ENCODE measurements around the gene ULBP2.
"Not testable (repeated sequence)": the region's sequence is repeated elsewhere in the genome, so short reads cannot be mapped to it uniquely, and the experiment has no call there.

ULBP2 gene

DNA sequence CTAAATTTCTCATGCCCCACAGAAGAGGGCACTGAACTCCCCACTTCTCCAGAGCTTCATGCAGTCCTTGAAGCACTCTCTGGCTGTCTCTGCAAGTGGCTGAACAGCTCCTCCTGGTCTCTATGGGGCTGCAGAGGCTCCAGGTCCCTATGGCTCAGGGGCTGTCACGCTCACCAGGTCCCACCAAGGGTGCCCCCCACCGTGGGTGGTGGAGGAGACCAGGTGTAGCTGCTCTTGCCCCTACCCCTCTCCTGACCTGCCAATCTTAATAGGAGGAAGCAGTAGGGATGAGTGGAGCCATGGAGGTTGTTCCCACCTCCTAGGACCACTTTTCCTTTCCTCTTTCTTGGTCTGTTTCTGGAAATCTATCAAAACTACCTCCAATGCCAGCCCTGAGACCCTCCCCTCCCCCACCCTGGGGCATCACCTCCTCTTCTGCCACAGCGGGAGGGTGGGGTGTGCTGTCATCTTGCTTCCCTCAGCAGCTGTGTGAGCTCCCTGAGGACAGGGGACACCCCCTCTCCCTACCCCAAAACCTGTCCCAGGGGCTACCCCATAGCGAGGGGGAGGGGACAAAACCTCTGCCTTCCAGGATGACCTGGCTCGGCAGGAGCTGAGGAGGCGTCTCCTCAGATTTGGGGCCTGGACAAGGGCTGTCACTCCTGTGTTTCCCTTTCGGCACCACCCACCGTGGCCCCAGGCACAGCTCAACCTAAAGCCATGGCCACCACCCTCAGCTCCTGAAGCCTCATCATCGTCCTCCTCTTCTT is 31.9 kb upstream of the ULBP2 start:
- DNase-seq: no peak

DNA sequence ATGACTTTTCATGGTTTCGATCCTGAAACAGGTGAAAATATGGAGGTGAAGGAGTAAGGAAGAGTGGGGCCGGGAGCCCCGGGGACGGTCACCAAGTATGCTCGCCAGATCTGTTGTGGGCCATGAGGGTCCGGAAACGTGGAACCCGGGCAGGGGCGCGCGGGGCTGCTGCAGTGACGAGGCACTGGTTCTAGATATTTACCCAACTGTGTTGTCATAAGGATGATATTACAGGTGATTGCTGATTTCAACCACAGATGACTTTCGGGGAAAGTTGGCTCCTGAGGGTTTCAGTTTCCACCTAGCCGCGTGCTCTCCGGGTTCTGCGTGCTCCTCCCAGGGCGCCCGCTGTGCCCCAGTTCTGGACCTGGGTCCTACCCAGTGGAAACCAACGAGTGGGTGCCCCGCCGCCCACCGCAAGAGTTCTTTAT is 31.1 kb upstream of the ULBP2 start:
- no peak for DNase-seq

DNA sequence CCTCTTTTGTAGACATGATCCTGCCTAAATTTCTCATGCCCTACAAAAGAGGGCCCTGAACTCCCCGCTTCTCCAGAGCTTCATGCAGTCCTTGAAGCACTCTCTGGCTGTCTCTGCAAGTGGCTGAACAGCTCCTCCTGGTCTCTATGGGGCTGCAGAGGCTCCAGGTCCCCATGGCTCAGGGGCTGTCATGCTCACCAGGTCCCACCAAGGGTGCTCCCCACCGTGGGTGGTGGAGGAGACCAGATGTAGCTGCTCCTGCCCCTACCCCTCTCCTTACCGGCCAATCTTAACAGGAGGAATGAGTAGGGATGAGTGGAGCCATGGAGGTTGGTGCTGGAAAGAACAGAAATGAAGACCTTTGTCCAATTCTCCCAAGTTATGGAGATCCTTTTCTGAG is 29.1 kb upstream of the ULBP2 start:
- not testable (repeated sequence) for DNase-seq

DNA sequence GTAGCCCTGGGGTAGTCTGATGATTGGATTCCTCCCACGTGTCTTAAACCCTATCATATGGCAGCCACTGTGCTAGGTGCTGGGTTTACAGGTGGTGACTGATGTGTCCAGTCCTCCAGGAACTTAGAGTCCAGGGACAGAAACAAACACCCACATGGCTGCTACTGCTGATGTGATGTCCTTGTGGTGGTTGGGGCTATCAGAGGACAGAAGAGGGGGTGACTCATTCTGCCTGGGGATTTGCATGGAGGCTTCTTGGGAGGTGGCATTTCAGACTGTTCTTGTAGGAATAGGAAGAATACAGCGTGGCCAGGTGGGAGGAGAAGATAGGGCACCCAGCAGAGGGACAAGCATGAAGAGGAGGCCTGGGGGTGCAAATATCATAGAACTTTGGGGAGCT is 28.7 kb upstream of the ULBP2 start:
- no peak for DNase-seq

DNA sequence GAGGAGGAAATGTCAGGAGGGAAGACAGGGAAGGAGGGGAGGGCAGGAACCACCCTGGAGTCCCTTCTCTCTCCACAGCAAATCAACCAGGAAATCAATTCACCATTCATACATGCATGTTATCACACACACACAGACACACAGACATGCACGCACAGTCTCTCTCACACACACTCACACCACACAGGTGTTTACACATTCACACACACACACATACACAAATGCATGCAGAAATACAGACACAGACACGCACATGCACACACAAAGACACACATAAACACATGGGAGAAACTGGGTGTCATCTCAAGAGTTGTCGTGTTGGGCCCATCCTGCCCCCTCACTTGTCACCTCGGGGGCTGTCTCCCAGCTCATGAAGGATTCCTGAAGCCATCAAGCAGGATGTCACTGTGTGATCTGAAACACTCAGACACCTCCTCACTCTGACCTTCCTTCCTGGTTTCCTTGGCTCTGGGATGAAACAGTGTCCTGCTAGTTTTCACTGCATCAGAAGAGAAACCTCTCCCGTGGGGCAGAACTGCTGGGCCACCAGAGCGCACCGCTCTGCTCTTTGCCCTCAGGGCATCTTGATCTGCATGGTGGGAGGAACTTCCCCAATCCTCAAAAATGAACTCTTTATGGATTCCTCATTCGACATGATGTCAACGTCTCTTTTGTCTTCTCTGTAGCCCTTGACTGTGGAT is 28.1 kb upstream of the ULBP2 start:
- DNase-seq: no peak

DNA sequence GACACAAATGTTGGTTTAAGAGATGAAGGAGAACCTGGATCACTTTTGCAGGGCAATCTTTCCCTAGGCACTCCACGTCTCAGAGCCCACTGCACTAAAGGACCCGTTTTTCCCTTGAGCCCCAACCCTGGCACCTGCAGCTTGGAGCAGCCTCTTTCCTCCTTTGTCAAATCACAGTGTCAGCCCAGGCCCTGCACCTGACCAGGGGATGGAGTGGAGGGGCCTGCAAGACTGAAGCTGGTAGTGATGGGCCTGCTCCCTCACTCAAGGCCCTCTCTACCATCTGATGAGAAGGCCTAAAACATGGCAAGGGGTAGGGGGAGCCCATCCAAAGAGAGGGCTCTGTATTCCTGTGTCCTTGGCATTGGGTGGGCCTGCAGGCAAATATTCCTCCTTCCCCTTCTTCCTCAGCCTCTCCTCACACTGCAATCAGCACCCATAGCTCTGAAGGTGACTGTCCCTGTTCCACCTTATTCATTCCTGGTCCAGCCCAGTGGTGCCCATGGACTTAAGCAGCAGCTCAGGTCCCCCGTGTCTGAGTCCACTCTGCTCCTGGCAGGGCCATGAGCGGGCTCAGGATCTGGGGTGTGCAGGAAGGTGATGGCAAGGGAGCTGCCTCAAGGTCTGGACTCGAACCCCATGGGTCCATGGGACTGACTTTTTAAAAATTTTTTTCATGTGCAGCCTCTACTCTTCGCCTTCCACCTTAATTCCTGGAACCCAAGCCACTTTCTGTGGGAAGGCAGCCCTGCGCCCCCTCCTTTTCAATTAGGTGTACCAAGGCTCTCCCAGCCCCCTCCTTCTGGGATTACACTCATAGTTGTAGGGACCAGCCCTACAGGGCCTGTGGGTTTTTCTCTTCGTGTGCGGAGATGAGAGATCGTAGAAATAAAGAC is 25.6 kb upstream of the ULBP2 start:
- DNase-seq: no peak

DNA sequence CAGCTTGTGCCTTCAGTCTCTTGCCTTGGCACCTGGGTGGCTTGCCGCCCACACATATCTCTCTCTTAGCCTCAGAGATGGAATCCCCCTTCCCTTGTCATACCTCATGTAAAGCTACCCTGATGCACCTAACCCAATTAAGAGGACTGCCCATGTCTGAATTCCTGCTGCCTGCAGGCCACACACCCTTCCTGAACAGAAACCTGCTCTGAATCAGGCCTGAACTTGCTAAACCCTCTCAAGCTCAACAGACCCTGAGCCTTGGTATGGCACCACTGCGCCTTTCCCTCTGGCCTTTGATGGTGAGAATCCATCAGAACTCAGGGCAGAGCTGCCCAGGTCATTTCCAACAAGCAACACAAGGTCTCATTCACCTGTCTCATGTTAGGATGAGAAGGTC is 24.1 kb upstream of the ULBP2 start:
- no peak for DNase-seq

DNA sequence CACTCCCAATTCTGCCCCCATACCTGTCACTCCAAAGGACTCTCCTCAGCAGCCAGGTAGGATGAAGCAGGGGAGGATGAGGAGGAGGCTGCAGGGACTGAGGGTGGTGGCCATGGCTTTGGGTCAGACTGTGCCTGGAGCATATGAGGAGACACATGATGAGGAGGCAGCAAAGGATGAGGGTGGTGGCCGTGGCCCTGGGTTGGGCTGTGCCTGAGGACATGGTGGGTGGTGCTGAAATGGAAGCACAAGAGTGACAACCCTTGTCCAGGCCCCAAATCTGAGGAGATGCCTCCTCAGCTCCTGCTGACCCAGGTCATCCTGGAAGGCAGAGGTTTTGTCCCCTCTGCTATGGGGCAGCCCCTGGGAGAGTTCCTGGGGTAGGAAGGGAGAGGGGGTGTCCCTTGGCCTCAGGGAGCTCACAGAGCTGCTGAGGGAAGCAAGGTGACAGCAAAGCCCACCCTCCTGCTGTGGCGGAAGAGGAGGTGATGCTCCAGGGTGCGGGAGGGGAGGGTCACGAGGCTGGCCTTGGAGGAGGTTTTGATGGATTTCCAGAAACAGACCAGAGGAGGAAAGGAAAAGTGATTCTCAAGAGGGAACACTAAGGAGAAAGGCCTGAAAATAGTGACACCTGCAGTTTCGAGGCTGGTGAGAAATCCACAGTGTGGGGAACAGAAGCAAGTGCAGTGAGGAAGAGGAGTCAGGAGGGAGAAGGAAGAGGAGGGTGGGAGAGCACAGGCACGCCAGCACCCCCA is 23.5 kb upstream of the ULBP2 start:
- no peak for DNase-seq

DNA sequence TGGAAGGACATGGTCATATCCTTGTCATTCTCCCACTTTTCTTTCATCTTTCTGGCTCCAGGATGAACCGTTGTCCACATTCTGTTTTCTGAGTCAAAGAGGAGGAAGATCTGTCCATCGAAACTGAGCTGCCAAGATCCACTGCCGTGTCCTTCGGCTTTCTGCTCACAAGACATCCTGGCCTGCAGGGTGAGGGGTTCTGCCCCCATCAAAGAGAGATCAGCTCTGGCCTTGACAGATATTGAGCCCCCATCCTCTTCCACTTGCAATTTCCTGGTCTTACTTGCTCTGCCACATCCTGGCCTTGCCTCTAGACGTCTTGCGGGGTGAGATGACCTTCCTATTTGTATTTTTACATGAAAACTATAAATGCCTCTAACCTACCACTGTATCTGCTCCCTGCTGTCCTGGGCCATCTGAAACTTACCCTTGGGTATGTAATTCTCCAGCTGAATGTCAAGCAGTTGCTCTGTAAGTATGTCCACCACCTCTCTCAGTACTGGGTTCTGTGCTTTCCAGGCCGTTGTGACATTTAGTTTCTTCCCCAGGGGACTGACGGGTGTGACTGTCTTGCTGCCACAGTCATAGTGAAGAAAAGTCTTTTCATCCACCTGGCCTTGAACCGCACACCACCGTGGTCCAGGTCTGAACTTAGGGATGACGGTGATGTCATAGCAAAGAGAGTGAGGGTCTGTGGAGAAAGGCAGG is 22.5 kb upstream of the ULBP2 start:
- not testable (repeated sequence) for DNase-seq

DNA sequence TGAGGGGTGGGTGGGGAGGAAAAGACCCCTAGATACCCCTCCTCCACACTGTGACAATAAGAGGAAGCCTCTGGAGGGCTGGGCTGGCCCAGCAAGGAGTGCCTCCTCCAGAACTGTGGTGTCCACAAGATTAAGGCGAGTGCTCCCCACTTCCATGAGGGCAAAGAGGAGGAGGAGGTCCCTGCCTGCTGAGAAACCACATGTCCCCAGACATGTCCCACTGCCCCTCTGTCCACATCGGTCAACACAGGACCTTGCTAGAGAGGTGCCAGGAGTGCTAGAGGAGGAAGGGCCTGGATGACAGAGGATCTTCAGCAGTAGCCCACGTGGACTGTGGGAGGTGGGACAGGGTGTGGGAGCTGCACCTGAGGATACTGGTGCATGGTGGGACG is 22.0 kb upstream of the ULBP2 start:
- no peak for DNase-seq

DNA sequence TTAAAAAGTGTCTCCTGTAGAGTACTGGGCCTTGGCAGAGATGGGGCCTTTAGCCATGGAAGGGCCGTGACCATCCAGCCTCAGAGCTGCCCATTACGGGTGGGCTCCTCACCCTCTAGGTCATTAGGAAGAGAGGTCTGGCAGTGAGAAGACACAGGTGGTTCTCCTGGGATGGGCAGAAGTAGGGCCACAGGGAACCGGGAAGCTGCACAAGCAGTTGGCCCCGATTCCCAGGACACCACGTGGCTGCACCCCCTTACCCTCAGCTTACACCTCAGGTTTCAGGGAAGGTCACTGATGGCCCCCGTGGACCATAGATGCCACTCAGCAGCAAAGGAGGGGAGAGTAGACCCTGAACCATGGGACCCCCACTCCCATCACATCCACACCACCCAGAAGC is 20.5 kb upstream of the ULBP2 start:
- DNase-seq: no peak

DNA sequence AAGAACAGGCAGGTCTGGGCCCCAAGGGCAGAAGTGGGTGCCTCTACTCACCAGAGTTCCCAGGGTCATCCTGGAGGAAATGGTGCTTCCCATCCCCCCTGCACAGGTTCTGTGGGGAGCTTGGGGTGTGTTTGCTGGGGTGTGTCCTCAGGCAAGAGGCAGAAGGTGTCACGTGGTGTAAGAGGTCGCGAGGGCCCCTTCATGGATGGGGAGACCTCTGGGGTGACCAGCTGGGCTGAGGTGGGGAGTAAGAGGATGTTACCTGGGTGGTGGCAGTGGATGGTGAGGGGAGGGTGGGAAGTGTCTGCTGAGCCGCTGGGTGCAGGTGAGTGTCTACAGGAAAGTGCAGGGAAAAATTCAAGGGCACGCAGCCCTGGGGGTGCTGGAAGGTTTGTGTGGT is 19.7 kb upstream of the ULBP2 start:
- DNase-seq: not testable (repeated sequence)

DNA sequence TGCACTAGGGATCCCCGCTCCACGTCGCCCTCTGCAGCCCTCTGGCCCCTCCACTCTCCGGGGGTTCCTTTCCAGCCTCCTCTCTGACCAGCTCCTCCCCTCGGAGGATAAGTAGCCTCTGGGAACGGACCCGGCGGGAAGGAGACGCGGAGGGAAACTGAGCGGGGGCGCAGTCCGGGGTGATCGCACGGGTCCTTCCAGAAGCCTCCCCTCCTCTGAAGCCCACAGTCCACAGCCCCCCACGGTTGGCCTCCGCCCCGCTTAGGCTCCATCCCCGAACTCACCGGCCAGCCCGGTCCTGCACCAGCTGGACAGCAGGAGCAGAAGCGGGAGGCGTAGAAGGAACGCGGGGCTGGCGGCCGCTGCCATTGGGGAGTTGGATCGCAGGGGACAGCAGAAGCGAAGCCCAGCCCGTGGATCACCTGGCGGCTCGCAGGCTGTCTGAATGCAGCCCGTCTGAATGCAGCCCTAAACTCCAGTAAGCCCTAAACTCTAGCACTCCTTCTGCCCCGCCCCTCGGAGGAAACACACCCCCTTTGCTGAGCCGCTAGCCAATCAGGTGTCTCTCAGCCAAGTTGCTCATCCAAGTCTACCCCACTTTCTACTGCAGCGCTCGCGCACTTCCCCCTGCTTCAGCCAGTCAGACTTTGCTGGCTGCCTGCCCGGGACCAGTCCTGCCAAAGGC is 19.0 kb upstream of the ULBP2 start, which contains the start of gene RAET1G:
Gene RAET1G (minus strand): TSS at position 480 of the 685 bp plus-strand sequence. CDS start 111 bp downstream, at position 369.
- DNase-seq: peak; percentile 73

DNA sequence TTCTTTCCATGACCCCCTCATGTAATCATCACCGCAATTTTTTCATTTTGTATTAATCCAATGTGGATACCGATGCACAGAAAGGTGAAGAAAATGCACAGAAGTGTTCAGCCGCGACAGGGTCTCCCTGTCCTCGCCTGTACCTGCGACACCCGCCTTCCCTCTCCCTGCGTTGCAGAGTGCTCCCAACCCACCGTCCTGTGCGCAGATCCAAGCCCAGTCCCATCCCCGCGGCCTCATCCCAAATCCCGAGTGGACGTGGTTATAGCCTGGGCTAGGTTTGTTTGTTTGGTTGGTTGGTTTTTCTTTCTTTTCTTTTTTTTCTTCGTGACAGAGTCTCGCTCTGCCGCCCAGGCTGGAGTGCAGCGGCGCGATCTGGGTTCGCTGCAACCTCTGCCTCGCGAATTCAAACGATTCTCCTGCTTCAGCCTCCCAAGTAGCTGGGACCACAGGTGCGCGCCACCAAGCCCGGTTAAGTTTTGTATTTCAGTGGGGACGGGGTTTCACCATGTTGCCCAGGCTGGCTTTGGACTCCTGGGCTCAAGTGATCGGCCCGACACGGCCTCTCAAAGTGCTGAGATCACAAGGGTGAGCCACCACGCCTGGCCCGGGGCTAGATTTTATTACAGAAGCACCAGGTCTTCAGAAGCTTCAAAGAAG is 18.4 kb upstream of the ULBP2 start:
- no peak for DNase-seq

DNA sequence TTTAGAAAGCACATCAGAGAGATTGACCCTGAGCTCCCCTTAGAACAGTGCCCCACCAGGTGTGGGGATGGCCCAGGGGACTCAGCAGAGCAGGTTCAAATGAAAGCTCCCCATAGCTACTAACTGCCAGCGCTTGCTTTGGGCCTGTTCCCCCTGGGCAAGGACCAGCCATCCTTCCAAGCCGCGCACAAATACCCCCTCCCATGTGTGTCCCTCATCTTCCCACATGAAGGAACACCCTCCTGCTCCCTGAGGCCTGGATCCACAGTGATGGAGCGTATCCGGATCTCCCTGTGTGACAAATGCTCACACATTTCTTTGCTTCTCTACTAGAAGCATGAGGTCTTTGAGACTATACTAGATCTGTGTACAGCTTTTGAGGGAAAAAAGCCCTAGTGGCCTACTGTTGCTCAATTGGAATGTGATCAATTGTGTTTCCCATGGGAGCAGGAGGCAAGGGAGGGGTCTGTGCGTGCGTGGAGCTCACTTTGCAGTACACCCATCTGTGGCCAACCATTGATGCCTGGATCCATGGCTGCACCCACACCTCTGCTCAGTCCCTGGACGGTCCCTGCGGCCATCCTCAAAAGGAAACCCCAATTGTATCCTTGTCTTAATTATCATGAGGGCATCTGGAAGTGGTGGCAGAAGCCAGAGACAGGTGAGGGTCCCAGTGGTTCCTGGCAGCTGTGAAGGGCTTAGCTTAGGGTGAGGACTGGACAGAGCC is 17.4 kb upstream of the ULBP2 start:
- DNase-seq: no peak

DNA sequence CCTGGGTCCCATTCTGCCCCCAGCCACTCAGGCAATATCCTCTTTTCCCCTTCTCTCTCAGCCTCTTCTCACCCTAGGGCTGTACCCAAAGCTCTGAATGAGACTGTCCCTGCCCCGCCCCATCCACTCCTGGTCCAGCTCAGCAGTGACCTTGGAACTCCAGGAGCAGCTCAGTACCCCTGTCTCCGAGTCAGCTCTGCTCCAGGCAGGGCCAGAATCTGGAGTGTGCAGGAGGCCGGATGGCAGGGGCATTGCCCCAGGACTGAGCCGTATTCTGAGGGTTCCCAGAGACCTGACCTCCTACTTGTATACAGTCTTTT is 16.9 kb upstream of the ULBP2 start:
- DNase-seq: no peak

DNA sequence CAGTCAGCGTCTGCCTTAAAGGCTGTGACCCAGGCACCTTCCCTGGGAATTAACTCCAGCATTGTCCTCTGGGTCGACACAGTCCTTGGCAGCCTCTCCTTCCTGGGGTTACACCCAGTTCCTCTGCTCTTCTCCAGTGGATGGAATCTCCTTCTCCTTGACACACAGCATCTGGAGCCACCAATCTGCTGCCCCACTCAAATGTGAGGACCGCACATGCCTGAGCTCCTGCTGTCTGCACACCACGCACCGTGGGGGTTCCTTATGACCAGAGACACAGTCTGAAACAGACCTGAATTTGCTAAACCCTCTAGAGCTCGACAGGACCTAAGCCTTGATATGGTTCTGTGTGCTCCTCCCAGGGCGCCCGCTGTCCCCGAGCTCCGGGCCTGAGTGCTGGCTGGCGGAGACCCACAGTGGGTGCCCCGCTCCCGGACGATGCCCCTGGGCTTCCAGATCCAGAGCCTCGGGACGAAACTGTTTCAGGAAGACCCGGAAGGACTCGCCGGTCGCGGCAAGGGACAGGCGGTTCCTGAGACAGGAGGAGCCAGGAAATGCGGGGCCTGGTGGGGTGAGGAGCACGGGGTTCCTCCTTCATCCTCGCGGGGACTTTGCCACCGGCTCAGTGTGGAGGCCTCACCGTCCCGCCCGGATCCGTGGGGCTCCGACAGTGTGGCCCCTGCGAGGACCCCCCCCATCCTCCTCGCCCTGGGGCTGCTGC is 16.4 kb upstream of the ULBP2 start:
- DNase-seq: no peak

DNA sequence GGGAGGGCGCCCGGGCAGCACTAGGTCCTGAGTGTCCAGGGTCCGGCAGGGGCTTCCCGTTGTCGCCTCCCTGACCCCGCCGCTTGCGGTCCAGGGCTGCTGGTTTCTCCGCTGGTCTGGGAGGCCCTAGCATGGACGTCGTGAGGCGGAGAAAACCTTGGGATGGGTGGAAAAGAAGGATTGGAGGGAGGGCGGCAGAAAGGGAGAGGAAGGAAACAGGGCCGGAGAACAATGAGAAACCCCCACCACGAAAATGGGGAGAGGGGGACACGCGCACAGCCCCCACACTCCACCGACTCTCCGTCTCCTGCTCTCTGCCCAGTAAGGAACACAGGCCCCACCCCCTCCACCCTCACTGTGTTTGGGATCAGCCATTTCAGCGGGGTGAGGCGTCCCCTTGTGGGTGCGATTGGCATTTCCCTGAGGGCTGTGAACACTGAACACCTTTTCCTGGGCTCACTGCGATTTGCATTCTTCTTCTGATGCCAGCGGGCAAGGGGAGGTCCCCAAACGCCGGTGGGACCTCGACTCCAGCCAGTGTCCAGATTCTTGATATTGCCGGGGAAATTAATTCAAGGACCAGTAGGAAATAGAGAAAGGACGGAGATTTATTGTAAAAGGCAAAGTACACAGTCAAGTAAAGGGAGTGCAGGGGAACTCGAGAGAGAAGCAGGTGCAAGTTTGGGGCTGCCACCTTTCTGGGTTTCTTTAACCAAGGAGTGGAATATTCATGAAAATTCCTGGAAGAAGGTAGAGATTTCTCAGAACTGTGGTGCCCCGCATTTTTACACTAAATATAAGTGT is 15.6 kb upstream of the ULBP2 start:
- DNase-seq: peak; percentile 79

DNA sequence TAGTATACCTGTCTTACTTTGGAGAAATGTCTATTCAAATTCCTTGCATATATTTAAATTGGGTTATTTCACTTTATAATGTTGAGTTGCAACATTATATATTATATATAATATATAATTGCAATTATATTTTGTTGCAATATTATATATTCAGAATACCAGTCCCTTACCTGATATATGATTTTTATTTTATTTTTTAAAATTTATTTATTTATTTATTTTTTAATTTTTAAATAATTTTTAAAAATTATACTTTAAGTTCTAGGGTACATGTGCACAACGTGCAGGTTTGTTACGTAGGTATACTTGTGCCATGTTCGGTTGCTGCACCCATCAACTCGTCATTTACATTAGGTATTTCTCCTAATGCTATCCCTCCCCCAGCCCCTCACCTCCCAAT is 14.8 kb upstream of the ULBP2 start:
- DNase-seq: not testable (repeated sequence)
